DOHH2 (cell line): ENCODE measurements around the gene ZIC5.

Experiments
- H3F3A ChIP-seq: fragments of 200-600 bp; sonication (generic), shearing (Covaris generic); 2 replicates; pipeline ENCODE4 v1.6.0; 2016; ENCODE audit warnings: antibody characterized with exemption, mild to moderate bottlenecking; ENCODE audit not compliant: control insufficient read depth, insufficient read depth
- H3K27ac ChIP-seq: fragments of 200-600 bp; sonication (generic); 2 replicates; pipeline ENCODE4 v1.5.1; 2014; ENCODE audit warnings: low read depth, mild to moderate bottlenecking, low read length, moderate library complexity
- H3K27me3 ChIP-seq: fragments of 200-600 bp; sonication (generic); 2 replicates; pipeline ENCODE4 v1.6.1; 2014; ENCODE audit warnings: mild to moderate bottlenecking, low read length, mixed read lengths; ENCODE audit not compliant: control insufficient read depth
- H3K36me3 ChIP-seq: fragments of 200-600 bp; sonication (generic); 2 replicates; pipeline ENCODE4 v1.6.1; 2014; ENCODE audit warnings: mild to moderate bottlenecking, low read length, moderate library complexity, mixed read lengths; ENCODE audit not compliant: control insufficient read depth
- H3K4me1 ChIP-seq: fragments of 200-600 bp; sonication (generic); 2 replicates; pipeline ENCODE4 v1.6.1; 2014; ENCODE audit warnings: mild to moderate bottlenecking, low read length, mixed read lengths; ENCODE audit not compliant: control insufficient read depth
- H3K4me2 ChIP-seq: fragments of 200-600 bp; sonication (generic); 2 replicates; pipeline ENCODE4 v1.6.0; 2014; ENCODE audit warnings: mild to moderate bottlenecking, low read length, moderate library complexity
- H3K4me3 ChIP-seq: fragments of 200-600 bp; sonication (generic); 2 replicates; pipeline ENCODE4 v1.5.1; 2014; ENCODE audit warnings: mild to moderate bottlenecking, low read length, mixed read lengths
- H3K79me2 ChIP-seq: fragments of 200-600 bp; sonication (generic); 2 replicates; pipeline ENCODE4 v1.6.1; 2014; ENCODE audit warnings: mild to moderate bottlenecking, low read length, mixed read lengths; ENCODE audit not compliant: control insufficient read depth
- H3K9me2 ChIP-seq: fragments of 200-600 bp; sonication (generic); replicated peaks from 2 replicates; pipeline ENCODE4 v1.6.1; 2014; ENCODE audit warnings: mild to moderate bottlenecking, low read length, mixed read lengths; ENCODE audit not compliant: control insufficient read depth
- H3K9me3 ChIP-seq: fragments of 200-600 bp; sonication (generic); 2 replicates; pipeline ENCODE4 v1.6.1; 2014; ENCODE audit warnings: antibody characterized with exemption, low read length, mixed read lengths; ENCODE audit not compliant: control insufficient read depth, insufficient read depth
- H4K20me1 ChIP-seq: fragments of 200-600 bp; sonication (generic); 2 replicates; pipeline ENCODE4 v1.6.0; 2014; ENCODE audit warnings: low read depth, mild to moderate bottlenecking, antibody characterized with exemption, low read length, moderate library complexity; ENCODE audit not compliant: control insufficient read depth, insufficient read depth
- CTCF ChIP-seq: fragments of 200-600 bp; sonication (generic); IDR thresholded peaks from one replicate; pipeline ENCODE4 v1.5.1; 2014; ENCODE audit warnings: antibody characterized with exemption, mild to moderate bottlenecking, low read depth, low read length; ENCODE audit not compliant: poor library complexity, severe bottlenecking
- EZH2phosphoT487 ChIP-seq: fragments of 200-600 bp; sonication (generic); IDR thresholded peaks from 2 replicates; pipeline ENCODE4 v1.6.1; 2017; ENCODE audit warnings: borderline replicate concordance, mild to moderate bottlenecking, antibody characterized with exemption, low read length, moderate library complexity, mixed read lengths

The ZIC5 gene

GRCh38 chr13:99969919-99970650 is 1.5 kb downstream of the ZIC5 start:
- Histone ChIP-seq H3F3A (no peaks in the 10 kb centered on the region), H3K9me2 (no peaks in the 10 kb centered on the region), H3K27me3 (no peaks in the 10 kb centered on the region), H3K4me1 (no peaks in the 10 kb centered on the region), H3K36me3 (no peaks in the 10 kb centered on the region), H3K9me3 (0 out of 2 replicates have a peak, but pooled peaks cover 4% of the 10 kb centered on the region), H3K27ac (no peak overlapping the region), H3K4me3 (no peak overlapping the region), H4K20me1 (no peaks in the 10 kb centered on the region), H3K4me2 (no peak overlapping the region), H3K79me2 (no peaks in the 10 kb centered on the region)
- no peak for TF ChIP-seq EZH2phosphoT487
- TF ChIP-seq CTCF: no peak

- H3K27ac ChIP-seq: no peak overlapping the region
- 0 out of 2 replicates have a peak, but pooled peaks cover 4% of the 10 kb centered on the region for H3K9me3 ChIP-seq
- H3K9me2 ChIP-seq: no peaks in the 10 kb centered on the region
- H3F3A ChIP-seq: no peaks in the 10 kb centered on the region
- no peak overlapping the region for H3K4me3 ChIP-seq
- TF ChIP-seq EZH2phosphoT487 (no peak), CTCF (no peak)
- H3K79me2 ChIP-seq: no peaks in the 10 kb centered on the region
- no peaks in the 10 kb centered on the region for H3K36me3 ChIP-seq
- H3K4me2 ChIP-seq: no peak overlapping the region
- no peaks in the 10 kb centered on the region for H3K27me3 ChIP-seq
- no peaks in the 10 kb centered on the region for H3K4me1 ChIP-seq
- no peaks in the 10 kb centered on the region for H4K20me1 ChIP-seq
These were observed 2.1 kb downstream of the ZIC5 start for GRCh38 chr13:99969453-99969918.

- H3K27ac ChIP-seq: no peak overlapping the region
- H3K4me2 ChIP-seq: no peak overlapping the region
- TF ChIP-seq CTCF (no peak), EZH2phosphoT487 (no peak)
- no peaks in the 10 kb centered on the region for H3K79me2 ChIP-seq
- no peak overlapping the region for H3K4me3 ChIP-seq
- no peaks in the 10 kb centered on the region for H4K20me1 ChIP-seq
- no peaks in the 10 kb centered on the region for H3F3A ChIP-seq
- H3K9me3 ChIP-seq: 0 out of 2 replicates have a peak, but pooled peaks cover 4% of the 10 kb centered on the region
- H3K27me3 ChIP-seq: no peaks in the 10 kb centered on the region; the same call in 1 of the 2 replicates
- no peaks in the 10 kb centered on the region for H3K4me1 ChIP-seq
- H3K36me3 ChIP-seq: no peaks in the 10 kb centered on the region
- H3K9me2 ChIP-seq: no peaks in the 10 kb centered on the region
These were observed 2.8 kb downstream of the ZIC5 start for GRCh38 chr13:99968521-99969452.
